Measurements from ENCODE around the gene WDR20. TPM values are rescaled to one million over a fixed set of nuclear protein-coding genes. Genes with fewer than 3 reads are reported as not detected.

Gene WDR20
- total and polyA plus RNA-seq, 2 of the 4 experiments (the other 2 are of a cell fraction): 20.3 to 27.4 TPM

DNA sequence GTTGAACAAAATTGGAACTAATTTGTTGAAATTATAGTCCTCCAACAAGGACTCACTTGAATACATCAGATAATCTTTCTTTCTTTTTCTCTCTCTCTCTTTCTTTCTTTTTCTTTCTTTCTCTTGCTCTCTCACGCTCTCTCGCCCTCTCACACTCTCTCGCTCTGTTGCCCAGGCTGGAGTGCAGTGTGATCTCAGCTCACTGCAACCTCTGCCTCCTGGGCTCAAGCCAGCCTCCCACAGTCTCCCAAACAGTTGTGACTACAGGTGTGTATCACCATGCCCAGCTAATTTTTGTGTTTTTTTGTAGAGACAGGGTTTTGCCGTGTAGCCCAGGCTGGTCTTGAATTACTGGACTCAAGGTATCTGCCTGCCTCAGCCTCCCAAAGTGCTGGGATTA, 22.8 kb downstream of the WDR20 start:
- in situ Hi-C loops (cut with MboI; ENCODE audit: low sequenced_read_pairs) (no loop called here), dilution Hi-C loops (cut with HindIII; ENCODE audit: low sequenced_read_pairs, unreplicated experiment) (no loop called here), intact Hi-C loops (cut with micrococcal nuclease) (no loop called here)
- no peak overlapping the region for H3K23ac ChIP-seq (ENCODE audit: low read depth, low read length)
- H3K9me3 ChIP-seq (ENCODE audit: control insufficient read depth, insufficient read depth, low read length): no peaks in the 10 kb centered on the region
- DNase-seq (no peak), ATAC-seq (ENCODE audit: low read depth) (no peak)
- no peak overlapping the region for H4K91ac ChIP-seq (ENCODE audit: insufficient read depth, low read depth, low read length)
- no peak overlapping the region for H2BK5ac ChIP-seq (ENCODE audit: low read depth, low read length, poor library complexity, severe bottlenecking)
- H4K8ac ChIP-seq (ENCODE audit: low read depth in 2 of 2, low read length in 2 of 2): no peak overlapping the region
- H3K9me1 ChIP-seq (ENCODE audit: insufficient read depth, low read length): peaks cover 21% of the 10 kb centered on the region
- no peak overlapping the region for H3K4me3 ChIP-seq (ENCODE audit: insufficient read depth, low read depth, low read length)
- no peak overlapping the region for H2BK20ac ChIP-seq (ENCODE audit: low read depth, low read length)
- ChIA-PET CTCF (no interaction called here), POLR2A (ENCODE audit: unreplicated experiment) (no interaction called here)
- BruUV-seq (replicated peaks): no TSS peak
- H3K36me3 ChIP-seq (ENCODE audit: control insufficient read depth, insufficient read depth, low read length): no peaks in the 10 kb centered on the region
- H4K20me1 ChIP-seq (ENCODE audit: insufficient read depth, low read length): peaks cover 77% of the 10 kb centered on the region
- H2AK9ac ChIP-seq (replicated peaks; ENCODE audit: low read depth, low read length, poor library complexity): no peak overlapping the region
- H3K79me1 ChIP-seq (ENCODE audit: low read depth in 1 of 2, low read length in 2 of 2): peaks cover 38 to 87% of the 10 kb centered on the region in 2 experiments
- 100% methylated on average over 3 of the region's 4 CpGs; no CpG with 5 or more reads in 1 of the 2 experiments for WGBS, 2 experiments (ENCODE audit: extremely low coverage in 2 of 2, insufficient read length in 1 of 2)
- no peak overlapping the region for H3K56ac ChIP-seq (ENCODE audit: extremely low read depth, insufficient read depth, low read length)
- TF ChIP-seq RAD21 (IDR thresholded peaks at IDR 0.05; ENCODE audit: low read length): no peak
- TF ChIP-seq BHLHE40 (IDR thresholded peaks at IDR 0.05; ENCODE audit: low read depth, low read length): no peak
- no peak for TF ChIP-seq RCOR1 (IDR thresholded peaks at IDR 0.05; ENCODE audit: insufficient replicate concordance, low read length)
- TF ChIP-seq SMC3 (IDR thresholded peaks at IDR 0.05; ENCODE audit: low read depth, low read length): no peak
- TF ChIP-seq, protein P1, sequence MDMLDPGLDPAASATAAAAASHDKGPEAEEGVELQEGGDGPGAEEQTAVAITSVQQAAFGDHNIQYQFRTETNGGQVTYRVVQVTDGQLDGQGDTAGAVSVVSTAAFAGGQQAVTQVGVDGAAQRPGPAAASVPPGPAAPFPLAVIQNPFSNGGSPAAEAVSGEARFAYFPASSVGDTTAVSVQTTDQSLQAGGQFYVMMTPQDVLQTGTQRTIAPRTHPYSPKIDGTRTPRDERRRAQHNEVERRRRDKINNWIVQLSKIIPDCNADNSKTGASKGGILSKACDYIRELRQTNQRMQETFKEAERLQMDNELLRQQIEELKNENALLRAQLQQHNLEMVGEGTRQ (IDR thresholded peaks at IDR 0.05; ENCODE audit: low read depth, low read length): no peak
- TF ChIP-seq CHD1 (IDR thresholded peaks at IDR 0.05; ENCODE audit: low read depth, low read length): no peak
- H3K14ac ChIP-seq (replicated peaks; ENCODE audit: low read depth, low read length): no peak overlapping the region
- no peaks in the 10 kb centered on the region for H3K27me3 ChIP-seq (ENCODE audit: control insufficient read depth, insufficient read depth, low read length)
- peaks cover 3% of the 10 kb centered on the region; the same call in 1 of the 2 replicates for H3K4me1 ChIP-seq (ENCODE audit: control insufficient read depth, insufficient read depth, low read length)
- H2BK120ac ChIP-seq (ENCODE audit: low read depth, low read length): no peak overlapping the region
- H4K5ac ChIP-seq (ENCODE audit: low read depth, low read length): no peak overlapping the region
- H3K27ac ChIP-seq (ENCODE audit: insufficient read depth, low read length): no peak overlapping the region
- H2AK5ac ChIP-seq (ENCODE audit: low read depth, low read length): no peak overlapping the region
- H2AFZ ChIP-seq (replicated peaks; ENCODE audit: low read length, poor library complexity): no peak overlapping the region
- no peak overlapping the region for H3K18ac ChIP-seq (ENCODE audit: low read depth, low read length)
- H3K9ac ChIP-seq (ENCODE audit: low read depth, low read length): no peak overlapping the region
- no peak overlapping the region for H3K4me2 ChIP-seq (ENCODE audit: low read depth, low read length)
- no peak overlapping the region for H2BK15ac ChIP-seq (ENCODE audit: low read depth, low read length)
- no peak overlapping the region for H3K4ac ChIP-seq (ENCODE audit: low read depth, low read length)
